NCI-H226 (cell line): ENCODE measurements around the gene EFHC1.

Source experiments
- DNase-seq: peaks from one replicate; pipeline ENCODE4 v3.0.0-alpha.2; 2015

EFHC1 gene

GRCh38 chr6:52543262-52543661 is 123.1 kb downstream of the EFHC1 start:
- no peak for DNase-seq

GRCh38 chr6:52543729-52544601 is 123.8 kb downstream of the EFHC1 start:
- DNase-seq = peak; percentile 49

DNA sequence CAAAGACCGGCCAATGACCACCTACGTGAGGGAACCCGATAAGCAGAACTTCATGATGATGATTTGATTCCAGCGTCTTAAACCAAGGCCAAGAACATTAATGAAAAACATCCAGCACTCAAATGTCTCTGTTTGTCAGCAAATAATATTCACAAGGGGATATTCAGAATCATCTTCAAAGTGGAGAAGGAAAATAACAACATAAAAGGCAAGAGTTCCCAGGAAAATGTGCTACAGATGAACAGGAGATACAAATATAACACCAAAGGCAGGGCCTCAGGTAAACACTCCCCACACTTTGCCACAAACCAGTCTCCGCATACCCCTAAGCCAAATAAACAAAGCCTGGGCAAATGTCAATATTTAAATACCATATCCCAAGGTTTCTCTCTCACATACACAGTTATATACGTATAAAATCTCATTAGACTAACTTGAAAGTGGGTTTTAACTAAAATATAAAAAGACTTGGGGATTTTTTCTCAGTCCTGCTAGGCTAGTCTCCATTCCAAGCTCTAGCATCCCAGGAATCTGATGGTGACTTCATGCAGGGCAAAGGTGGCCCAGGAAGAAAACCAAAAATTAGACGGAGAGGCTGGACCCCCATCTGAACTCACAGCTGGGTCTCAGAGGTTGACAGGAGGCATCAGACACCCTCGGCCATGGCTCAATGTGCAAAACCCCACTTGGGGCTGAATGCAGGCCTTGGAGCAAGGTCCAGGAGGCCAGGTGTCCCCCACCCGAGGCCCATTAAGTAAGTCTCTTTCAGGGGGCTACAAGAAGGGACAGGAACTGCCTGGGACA is 124.7 kb downstream of the EFHC1 start:
- DNase-seq = no peak

GRCh38 chr6:52545406-52546119 is 125.4 kb downstream of the EFHC1 start:
- no peak for DNase-seq

DNA sequence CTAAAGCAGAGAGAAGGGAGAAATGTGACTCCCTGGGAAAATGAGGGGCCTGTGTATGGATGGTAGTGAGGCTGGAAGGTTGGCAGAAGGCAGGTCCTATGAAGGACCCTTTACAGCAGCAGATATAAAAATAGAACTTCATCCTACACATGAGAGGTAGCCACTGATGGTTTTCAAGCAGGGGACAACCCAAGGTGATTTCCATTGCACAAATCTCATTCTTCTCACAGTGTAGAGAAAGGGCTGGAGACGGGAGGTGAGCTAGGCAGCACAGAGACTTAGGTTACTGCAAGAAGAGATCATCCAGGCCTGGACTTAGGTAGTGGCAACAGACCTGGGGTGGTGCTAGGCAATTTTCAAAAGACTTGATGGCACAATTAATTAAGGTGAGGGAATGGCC is 126.0 kb downstream of the EFHC1 start:
- DNase-seq = no peak

- DNase-seq = no peak
Observed at GRCh38 chr6:52546678-52547077, 126.5 kb downstream of the EFHC1 start.

- no peak for DNase-seq
Observed at GRCh38 chr6:52547647-52548352, 127.7 kb downstream of the EFHC1 start.

GRCh38 chr6:52548353-52548713 is 128.2 kb downstream of the EFHC1 start:
- no peak for DNase-seq

DNA sequence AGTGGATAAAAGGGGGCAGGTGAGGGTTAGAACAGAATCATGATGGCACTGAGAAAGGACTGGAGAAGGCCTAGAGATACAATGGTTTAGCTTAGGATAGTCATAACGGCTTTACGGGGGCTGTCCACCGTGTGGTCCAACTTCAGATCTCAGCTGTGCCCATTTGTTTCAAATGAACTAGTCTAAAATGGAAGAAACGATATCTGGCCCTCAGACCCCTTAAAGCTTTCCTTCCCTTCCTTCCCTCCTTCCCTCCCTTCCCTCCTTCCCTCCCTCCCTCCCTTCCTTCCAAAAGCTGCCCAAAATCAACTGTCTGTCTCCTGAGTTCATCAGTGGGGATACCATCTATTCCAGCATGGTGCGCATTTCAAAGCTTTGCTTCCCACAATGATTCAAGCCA is 128.9 kb downstream of the EFHC1 start:
- no peak for DNase-seq

GRCh38 chr6:52549428-52549827 is 129.3 kb downstream of the EFHC1 start:
- DNase-seq = no peak

- DNase-seq = peak; percentile 66
Observed at GRCh38 chr6:52550014-52550575, 130.0 kb downstream of the EFHC1 start.

DNA sequence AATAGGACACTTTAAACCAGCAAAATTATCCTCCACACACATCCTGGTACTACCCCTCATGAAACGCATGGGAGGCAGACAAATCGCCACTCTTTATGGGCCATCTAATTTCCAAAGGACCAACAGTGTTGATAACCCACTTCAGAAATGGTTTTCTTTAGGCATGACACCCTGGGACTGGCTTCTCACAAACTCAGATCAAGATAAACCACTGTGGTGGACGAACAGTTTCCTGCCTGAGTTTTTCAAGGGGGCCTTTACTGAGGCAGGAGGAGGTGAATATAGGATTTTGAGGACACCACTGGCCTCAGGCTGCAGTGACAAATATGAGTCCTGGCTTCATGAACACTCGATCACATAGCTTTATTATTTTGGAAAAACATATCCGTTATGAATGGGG is 130.7 kb downstream of the EFHC1 start:
- DNase-seq = no peak

DNA sequence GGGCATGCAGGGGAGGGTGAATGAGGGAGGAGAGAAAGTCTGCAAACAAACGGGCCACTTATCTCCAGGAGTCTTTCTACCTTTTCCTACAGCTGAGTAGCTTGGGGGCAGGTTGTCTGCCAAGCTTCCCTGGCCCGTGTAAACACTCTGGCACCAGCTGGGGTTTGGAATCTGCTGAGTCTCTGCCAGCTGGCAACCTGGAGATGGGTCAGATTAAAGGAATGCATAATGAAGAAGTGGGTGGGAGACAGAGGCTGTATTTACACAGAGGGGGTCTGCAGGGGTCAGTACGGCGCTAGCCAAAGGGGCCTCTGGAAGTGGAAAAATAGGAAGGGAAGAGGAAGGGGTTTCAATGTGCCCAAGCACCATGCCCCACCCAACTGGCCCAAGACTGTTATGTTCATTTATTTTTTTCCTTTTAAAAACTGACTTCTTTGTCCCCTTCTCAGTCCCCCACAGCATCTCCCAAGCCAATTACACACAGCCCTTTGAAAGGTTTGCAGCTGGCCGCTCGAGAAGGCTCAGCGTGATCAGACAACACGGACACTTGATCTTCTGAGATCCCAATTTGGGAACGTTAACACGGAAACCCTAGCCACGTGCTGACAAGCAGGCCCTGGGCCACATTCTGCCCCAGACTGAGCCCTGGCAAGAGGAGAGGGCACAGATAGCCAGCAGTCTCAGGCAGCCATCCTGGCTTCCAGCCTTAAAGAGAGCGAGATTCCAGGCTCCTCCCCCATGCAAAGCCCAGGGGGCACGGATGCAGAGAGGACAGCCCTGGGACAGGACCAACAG is 131.5 kb downstream of the EFHC1 start:
- peak; percentile 95 for DNase-seq

- DNase-seq = no peak
Observed at GRCh38 chr6:52552278-52552643, 132.1 kb downstream of the EFHC1 start.

DNA sequence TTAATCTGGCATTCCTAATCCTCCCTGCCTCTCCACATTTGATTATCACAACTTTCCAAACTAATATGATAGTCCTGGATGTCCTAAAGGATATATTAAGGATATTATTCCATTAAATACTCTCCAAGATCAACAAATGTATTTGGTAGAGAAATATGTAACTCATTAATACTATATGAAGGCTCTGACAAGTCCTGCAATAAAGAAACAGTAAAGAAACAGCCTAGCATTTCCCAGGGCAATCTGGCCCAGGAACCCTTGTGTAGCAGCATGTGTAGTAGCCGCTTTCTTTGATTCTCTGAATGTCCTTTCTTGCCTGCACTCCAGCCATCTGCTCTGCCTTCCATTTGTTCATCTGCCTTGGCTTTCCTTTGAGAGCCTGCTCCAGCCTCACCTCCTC is 133.0 kb downstream of the EFHC1 start:
- DNase-seq = no peak

- no peak for DNase-seq
Observed at GRCh38 chr6:52553719-52554118, 133.6 kb downstream of the EFHC1 start.

DNA sequence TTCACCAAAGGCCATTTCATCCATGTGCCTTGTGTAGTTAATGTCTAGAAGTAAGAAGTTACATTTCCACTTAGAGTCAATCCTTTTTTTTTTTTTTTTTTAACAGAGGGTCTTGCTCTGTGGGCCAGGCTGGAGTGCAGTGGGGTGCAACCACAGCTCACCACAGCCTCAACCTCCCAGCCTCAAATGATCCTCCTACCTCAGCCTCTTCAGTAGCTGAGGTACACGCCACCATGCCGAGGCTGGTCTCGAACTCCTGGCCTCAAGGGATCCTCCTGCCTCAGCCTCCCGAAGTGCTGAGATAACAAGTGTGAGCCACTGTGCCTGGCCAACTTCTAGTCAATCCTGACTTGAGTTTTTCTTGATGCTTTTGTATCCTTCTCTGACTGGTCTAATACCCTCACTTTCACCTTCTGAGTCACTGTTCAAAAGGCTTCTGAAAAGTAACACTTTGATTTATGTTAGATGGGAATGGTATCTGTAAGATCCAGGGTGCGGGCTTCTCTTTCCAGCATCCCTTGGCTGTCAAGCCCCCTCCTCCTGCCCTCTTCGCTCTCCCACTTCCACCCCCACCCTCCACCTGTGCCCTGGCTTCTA is 134.6 kb downstream of the EFHC1 start:
- DNase-seq = no peak

- no peak for DNase-seq
Observed at GRCh38 chr6:52555518-52556233, 135.5 kb downstream of the EFHC1 start.

- no peak for DNase-seq
Observed at GRCh38 chr6:52557389-52558265, 137.5 kb downstream of the EFHC1 start.
